ENCODE results near the gene RASIP1. TPM values are rescaled to one million over a fixed set of nuclear protein-coding genes. Genes with fewer than 3 reads are reported as not detected.

Gene RASIP1
- total RNA-seq, 2 experiments from 2014 or later, result 0.05 to 0.15 TPM

DNA sequence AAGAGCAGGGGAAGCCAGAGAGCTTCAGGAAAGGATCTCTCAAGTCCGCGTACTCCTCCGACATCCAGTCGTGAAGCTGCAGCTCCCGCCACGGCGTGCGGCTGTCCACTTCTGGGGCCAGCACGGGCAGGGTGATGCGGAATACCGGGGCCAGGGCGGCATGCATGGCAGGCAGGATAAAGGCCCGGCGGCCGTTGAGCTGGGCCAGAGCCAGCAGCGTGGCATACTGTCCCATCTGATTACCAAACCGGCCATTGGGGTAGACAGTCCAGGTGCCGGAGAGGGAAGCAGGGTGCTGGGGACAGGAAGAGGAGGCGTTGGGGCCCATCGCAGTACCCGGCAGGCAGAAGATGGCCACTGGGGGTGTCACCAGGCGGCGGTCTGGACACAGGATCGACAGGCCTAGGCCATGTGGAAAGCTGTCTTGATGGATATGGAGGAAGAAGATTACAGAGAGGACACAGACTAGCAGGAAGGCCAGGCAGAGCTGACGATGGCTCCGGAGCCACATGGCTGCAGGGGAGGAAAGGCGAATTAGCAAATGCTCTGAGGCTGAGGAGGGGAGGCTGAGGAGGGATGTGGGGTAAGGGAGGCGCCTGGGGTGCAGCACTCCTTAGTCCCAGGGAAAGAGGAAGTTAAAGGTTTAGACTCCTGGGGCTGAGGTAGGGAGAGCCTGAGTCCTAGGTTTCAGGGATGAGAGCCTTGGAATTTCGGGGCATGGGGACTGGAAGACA lies 10.5 kb upstream of the RASIP1 start:
- H3K9me3 Mint-ChIP-seq, result no peaks in the 10 kb centered on the region
- no peak overlapping the region for H3K4me3 Mint-ChIP-seq
- ChIA-PET CTCF (interaction anchor here (0.8 kb wide), 1 partner anchor 12 kb away, joined by 3 read pairs; no protein-coding TSS in a partner anchor), POLR2A (interaction anchor here (1.8 kb wide), 1 partner anchor 12 kb away, joined by 4 read pairs; no protein-coding TSS in a partner anchor)
- H3K4me1 Mint-ChIP-seq, result peaks cover 30% of the 10 kb centered on the region
- no peak for DNase-seq
- no peaks in the 10 kb centered on the region for H3K36me3 Mint-ChIP-seq (ENCODE audit: low read depth)
- H3K27me3 Mint-ChIP-seq, result peaks cover 30% of the 10 kb centered on the region
- H3K27ac Mint-ChIP-seq, result peak overlapping the region; percentile 38

- Mint-ChIP-seq H3K9me3 (no peaks in the 10 kb centered on the region), H3K27me3 (peaks cover 31% of the 10 kb centered on the region), H3K4me1 (peaks cover 34% of the 10 kb centered on the region), H3K36me3 (ENCODE audit: low read depth) (no peaks in the 10 kb centered on the region), H3K27ac (no peak overlapping the region), H3K4me3 (no peak overlapping the region)
- ChIA-PET POLR2A (interaction anchor here (1.8 kb wide), 1 partner anchor 11 kb away, joined by 4 read pairs; no protein-coding TSS in a partner anchor), CTCF (interaction anchor here (0.8 kb wide), 1 partner anchor 11 kb away, joined by 3 read pairs; no protein-coding TSS in a partner anchor)
- DNase-seq, result no peak
These were observed 9.9 kb upstream of the RASIP1 start for GRCh38 chr19:48750351-48750750.

- Mint-ChIP-seq H3K36me3 (ENCODE audit: low read depth) (no peaks in the 10 kb centered on the region), H3K4me1 (peaks cover 35% of the 10 kb centered on the region), H3K27ac (no peak overlapping the region), H3K9me3 (no peaks in the 10 kb centered on the region), H3K4me3 (no peak overlapping the region), H3K27me3 (peaks cover 29% of the 10 kb centered on the region)
- ChIA-PET CTCF (no interaction called here), POLR2A (interaction anchor here (1.8 kb wide), 1 partner anchor 11 kb away, joined by 4 read pairs; no protein-coding TSS in a partner anchor)
- DNase-seq, result no peak
These were observed 9.3 kb upstream of the RASIP1 start for GRCh38 chr19:48749571-48750198.

GRCh38 chr19:48746738-48747575 lies 6.5 kb upstream of the RASIP1 start, which contains the start of gene IZUMO1:
IZUMO1 (minus strand) TSS chr19:48746909; CDS start chr19:48745859, 1,050 bp downstream.
- CTCF ChIA-PET, result interaction anchor here (1.0 kb wide), 1 partner anchor 8 kb away, joined by 3 read pairs; no protein-coding TSS in a partner anchor
- no peaks in the 10 kb centered on the region for H3K36me3 Mint-ChIP-seq (ENCODE audit: low read depth)

DNA sequence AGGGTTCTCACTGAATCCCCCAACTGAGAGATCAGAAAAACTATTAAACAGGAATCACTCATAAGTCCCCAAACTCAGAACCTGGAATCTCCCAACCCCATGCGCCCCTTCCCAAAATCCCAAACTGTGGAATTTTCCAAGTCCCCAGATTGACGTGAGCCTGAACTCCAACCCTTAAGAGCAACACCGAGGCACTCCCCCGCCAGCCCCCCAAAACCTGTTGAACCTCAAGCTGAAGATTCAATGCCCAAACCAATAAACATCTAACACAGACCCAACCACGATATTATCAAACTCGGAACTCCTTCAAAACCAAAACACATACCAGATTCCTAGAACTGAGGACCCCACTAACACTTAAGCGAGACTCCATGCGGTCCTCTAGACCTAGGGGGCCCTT lies 5.7 kb upstream of the RASIP1 start:
- Mint-ChIP-seq H3K9me3 (no peaks in the 10 kb centered on the region), H3K27me3 (peaks cover 8% of the 10 kb centered on the region), H3K27ac (no peak overlapping the region), H3K4me1 (peaks cover 24% of the 10 kb centered on the region), H3K36me3 (ENCODE audit: low read depth) (no peaks in the 10 kb centered on the region), H3K4me3 (no peak overlapping the region)
- DNase-seq, result no peak
- ChIA-PET CTCF (no interaction called here), POLR2A (interaction anchor here (1.0 kb wide), 1 partner anchor 346 kb away, joined by 3 read pairs; no protein-coding TSS in a partner anchor)

More at GRCh38 chr19:48746738-48747575, 6.5 kb upstream of the RASIP1 start, which contains the start of gene IZUMO1:
- peaks cover 18% of the 10 kb centered on the region for H3K4me1 Mint-ChIP-seq
- H3K9me3 Mint-ChIP-seq, result no peaks in the 10 kb centered on the region
- H3K4me3 Mint-ChIP-seq, result no peak within 1 kb of the TSS
- DNase-seq, result peak; percentile 67
- peaks cover 10% of the 10 kb centered on the region for H3K27me3 Mint-ChIP-seq
- no peak within 1 kb of the TSS for H3K27ac Mint-ChIP-seq
- POLR2A ChIA-PET, result interaction anchor here (1.0 kb wide), 1 partner anchor 347 kb away, joined by 3 read pairs; no protein-coding TSS in a partner anchor

- Mint-ChIP-seq H3K36me3 (ENCODE audit: low read depth) (no peaks in the 10 kb centered on the region), H3K27ac (no peak overlapping the region), H3K27me3 (peaks cover 6% of the 10 kb centered on the region), H3K9me3 (no peaks in the 10 kb centered on the region), H3K4me1 (peaks cover 25% of the 10 kb centered on the region), H3K4me3 (no peak overlapping the region)
- DNase-seq, result peak; percentile 61
- CTCF ChIA-PET, result interaction anchor here (0.6 to 1.0 kb wide), 2 partner anchors 96 to 248 kb away, joined by 4 read pairs; partner anchors contain the start of genes GYS1 and RUVBL2
- POLR2A ChIA-PET, result no interaction called here
These were observed 5.0 kb upstream of the RASIP1 start for GRCh38 chr19:48745208-48745995.

GRCh38 chr19:48742096-48742495 lies 1.7 kb upstream of the RASIP1 start:
- no peak overlapping the region for H3K27ac Mint-ChIP-seq
- H3K27me3 Mint-ChIP-seq, result peaks cover 11% of the 10 kb centered on the region
- H3K4me1 Mint-ChIP-seq, result peaks cover 34% of the 10 kb centered on the region
- ChIA-PET CTCF (no interaction called here), POLR2A (no interaction called here)
- no peak overlapping the region for H3K4me3 Mint-ChIP-seq
- no peaks in the 10 kb centered on the region for H3K9me3 Mint-ChIP-seq
- H3K36me3 Mint-ChIP-seq (ENCODE audit: low read depth), result no peaks in the 10 kb centered on the region
- DNase-seq, result no peak

DNA sequence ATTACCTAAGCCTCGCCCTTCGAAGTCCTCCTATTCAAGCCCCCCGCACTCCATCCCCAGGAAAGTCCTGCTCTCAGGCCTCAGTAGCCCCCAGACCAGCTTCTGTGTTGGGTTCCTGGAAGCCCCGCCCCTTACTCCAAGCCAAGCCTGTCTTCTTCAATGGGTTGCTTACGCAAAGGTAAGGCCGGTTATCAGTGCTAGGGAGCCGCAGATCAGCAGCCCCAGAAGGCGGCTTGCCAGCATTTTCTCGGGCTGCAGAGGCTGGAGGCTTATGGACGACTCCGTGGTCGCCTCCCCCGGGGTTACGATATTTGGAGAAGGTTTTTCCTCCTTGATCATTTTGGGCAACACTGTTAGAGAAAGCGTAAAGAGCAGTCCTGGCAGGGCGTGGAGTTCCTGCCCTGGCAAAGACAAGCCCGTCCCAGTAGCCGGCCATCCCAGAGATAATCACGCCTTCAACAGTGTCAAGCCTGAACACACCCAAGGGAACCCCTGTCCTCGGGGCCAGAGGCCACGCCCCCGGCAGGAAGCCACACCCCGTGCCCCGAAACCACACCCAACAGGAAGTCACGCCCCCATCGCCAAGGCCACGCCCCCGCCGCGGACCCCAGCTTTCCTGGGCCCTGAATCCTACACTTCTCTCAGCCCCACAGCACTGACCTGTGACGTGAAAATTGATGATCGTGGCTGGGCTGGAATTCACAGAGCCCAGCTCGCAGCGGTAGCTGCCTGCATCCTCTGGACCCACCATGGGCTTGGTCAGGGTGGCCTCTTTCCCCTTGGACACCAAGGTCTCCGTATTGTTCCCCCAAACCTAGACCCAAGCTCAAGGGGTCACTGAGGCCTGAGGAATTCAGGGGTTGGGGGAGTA lies 954 bp upstream of the RASIP1 start:
- DNase-seq, result peak; percentile 50
- H3K36me3 Mint-ChIP-seq (ENCODE audit: low read depth), result no peaks in the 10 kb centered on the region
- no peak overlapping the region for H3K27ac Mint-ChIP-seq
- no peak overlapping the region for H3K4me3 Mint-ChIP-seq
- peaks cover 32% of the 10 kb centered on the region for H3K4me1 Mint-ChIP-seq
- POLR2A ChIA-PET, result no interaction called here
- CTCF ChIA-PET, result no interaction called here
- H3K9me3 Mint-ChIP-seq, result no peaks in the 10 kb centered on the region
- peaks cover 11% of the 10 kb centered on the region for H3K27me3 Mint-ChIP-seq

DNA sequence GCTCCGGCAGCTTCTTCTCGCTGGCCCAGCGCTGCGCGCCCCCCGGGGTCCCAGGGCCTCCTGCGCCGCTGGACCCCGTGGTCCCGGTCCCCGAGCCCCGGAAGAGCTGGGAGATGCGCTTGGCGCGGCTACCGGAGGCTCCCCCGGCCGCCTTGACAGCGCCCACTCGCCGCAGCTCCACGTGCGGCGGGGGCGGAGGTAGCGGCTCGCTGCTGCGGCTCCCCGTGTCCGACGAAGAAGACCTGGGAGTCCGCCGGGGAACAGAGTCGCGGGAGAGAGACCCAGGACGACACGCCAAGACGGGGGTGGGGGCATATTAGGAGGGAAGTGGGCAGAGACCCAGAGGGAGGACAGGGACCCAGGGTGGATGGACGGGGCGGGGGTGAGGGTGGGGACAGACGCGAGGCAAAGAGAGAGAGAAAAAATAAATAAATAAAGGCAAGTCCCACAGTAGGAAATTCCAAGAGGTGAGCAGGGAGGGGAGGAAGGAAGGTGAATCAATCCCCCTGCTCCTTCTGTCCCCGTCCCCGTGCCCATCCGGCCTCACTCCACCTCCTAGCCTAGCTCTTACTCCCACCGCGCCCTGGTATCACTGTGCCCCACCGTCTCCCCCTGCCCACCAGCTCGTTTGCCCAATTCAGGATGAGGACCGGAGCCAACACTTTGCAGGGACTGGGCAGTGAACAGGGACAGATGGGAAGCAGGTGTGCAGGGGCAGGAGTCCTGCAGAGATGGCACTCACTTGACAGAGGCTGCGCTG lies 826 bp downstream of the RASIP1 start:
- no peak overlapping the region for H3K4me3 Mint-ChIP-seq
- H3K4me1 Mint-ChIP-seq, result peaks cover 22% of the 10 kb centered on the region
- no peaks in the 10 kb centered on the region for H3K36me3 Mint-ChIP-seq (ENCODE audit: low read depth)
- ChIA-PET POLR2A (interaction anchor here (0.8 to 2.6 kb wide), 8 partner anchors 8 to 116 kb away, joined by 3 to 11 read pairs (median 4); partner anchors contain the start of gene CA11), CTCF (interaction anchor here (0.6 to 2.2 kb wide), 10 partner anchors 11 to 388 kb away, joined by 3 to 14 read pairs (median 6); partner anchors contain the start of gene CA11)
- no peak overlapping the region for H3K27ac Mint-ChIP-seq
- H3K9me3 Mint-ChIP-seq, result no peaks in the 10 kb centered on the region
- peaks cover 6% of the 10 kb centered on the region for H3K27me3 Mint-ChIP-seq
- DNase-seq, result no peak

DNA sequence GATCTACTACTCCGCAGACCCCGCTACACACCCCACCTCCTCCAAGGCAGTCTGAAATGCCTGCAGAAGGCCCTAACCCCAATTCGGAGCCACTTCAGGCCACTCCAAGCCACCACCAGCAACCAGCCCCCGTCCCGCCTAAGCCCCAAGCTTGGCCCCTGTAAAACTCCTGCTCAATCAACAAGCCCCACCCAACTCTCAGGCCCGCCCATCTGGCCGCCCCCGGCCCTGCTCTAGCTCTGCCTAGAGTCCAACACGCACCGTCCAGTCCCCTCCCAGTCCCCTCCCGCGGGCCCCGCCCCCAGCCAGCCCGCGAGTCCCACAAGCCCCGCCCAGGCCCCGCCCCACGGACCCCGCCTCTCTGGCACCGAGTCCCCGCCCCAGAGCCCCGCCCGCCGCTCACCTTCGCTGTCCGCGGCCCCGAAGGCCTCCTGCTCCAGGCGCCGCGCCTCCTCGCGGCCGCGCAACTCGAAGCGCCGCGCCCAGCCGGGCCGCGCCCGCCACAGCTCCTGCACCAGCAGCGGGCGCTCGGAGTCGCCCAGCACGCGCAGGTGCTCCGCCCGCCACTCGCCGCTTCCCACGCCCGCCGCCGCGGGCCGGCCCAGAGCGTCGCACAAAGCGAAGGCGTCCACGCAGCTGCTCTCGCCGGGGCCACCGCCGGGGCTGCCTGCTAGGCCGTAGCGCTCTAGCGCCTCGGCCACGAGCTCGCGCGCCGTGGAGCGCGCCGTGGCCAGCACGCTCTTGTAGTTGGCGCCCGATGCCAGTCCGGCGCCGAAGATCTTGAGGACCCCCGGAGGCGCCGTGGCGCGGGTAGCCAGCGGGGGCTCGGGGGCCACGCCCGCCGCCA lies 1.6 kb downstream of the RASIP1 start:
- peaks cover 22% of the 10 kb centered on the region for H3K4me1 Mint-ChIP-seq
- H3K36me3 Mint-ChIP-seq (ENCODE audit: low read depth), result no peaks in the 10 kb centered on the region
- peak; percentile 94 for DNase-seq
- H3K4me3 Mint-ChIP-seq, result peak overlapping the region; percentile 30
- H3K27ac Mint-ChIP-seq, result no peak overlapping the region
- CTCF ChIA-PET, result interaction anchor here (0.8 to 2.2 kb wide), 11 partner anchors 8 to 103 kb away, joined by 3 to 14 read pairs (median 5); partner anchors contain the start of genes CA11 and IZUMO1
- POLR2A ChIA-PET, result interaction anchor here (0.8 to 2.6 kb wide), 8 partner anchors 9 to 115 kb away, joined by 3 to 11 read pairs (median 4); partner anchors contain the start of gene CA11
- H3K27me3 Mint-ChIP-seq, result peaks cover 6% of the 10 kb centered on the region
- H3K9me3 Mint-ChIP-seq, result no peaks in the 10 kb centered on the region

Data from activated CD4-positive, alpha-beta memory T cell treated with anti-CD3 and anti-CD28 coated beads, Interleukin-2, amount 10 ng/mL, durations not matched to agents 7 days and 5 days (primary cell).